ENCODE results near the gene OCRL.

GRCh38 chrX:129594781-129595180, 54.7 kb downstream of the OCRL start:
- TF ChIP-seq, protein P1, sequence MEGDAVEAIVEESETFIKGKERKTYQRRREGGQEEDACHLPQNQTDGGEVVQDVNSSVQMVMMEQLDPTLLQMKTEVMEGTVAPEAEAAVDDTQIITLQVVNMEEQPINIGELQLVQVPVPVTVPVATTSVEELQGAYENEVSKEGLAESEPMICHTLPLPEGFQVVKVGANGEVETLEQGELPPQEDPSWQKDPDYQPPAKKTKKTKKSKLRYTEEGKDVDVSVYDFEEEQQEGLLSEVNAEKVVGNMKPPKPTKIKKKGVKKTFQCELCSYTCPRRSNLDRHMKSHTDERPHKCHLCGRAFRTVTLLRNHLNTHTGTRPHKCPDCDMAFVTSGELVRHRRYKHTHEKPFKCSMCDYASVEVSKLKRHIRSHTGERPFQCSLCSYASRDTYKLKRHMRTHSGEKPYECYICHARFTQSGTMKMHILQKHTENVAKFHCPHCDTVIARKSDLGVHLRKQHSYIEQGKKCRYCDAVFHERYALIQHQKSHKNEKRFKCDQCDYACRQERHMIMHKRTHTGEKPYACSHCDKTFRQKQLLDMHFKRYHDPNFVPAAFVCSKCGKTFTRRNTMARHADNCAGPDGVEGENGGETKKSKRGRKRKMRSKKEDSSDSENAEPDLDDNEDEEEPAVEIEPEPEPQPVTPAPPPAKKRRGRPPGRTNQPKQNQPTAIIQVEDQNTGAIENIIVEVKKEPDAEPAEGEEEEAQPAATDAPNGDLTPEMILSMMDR (IDR thresholded peaks at IDR 0.05; ENCODE audit: low read depth, low read length, missing input control), result no peak
- TF ChIP-seq ZBTB33 (IDR thresholded peaks at IDR 0.05), result no peak
- TF ChIP-seq JUND (IDR thresholded peaks at IDR 0.05), result no peak
- no peak for TF ChIP-seq ATF3 (IDR thresholded peaks at IDR 0.05)
- no peak for TF ChIP-seq TAF1 (conservative IDR thresholded peaks at IDR 0.05)
- no peak for TF ChIP-seq REST (IDR thresholded peaks at IDR 0.05)
- no peak for TF ChIP-seq RAD21 (IDR thresholded peaks at IDR 0.05)
- TF ChIP-seq, protein P2, sequence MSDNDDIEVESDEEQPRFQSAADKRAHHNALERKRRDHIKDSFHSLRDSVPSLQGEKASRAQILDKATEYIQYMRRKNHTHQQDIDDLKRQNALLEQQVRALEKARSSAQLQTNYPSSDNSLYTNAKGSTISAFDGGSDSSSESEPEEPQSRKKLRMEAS (IDR thresholded peaks at IDR 0.05), result no peak
- TF ChIP-seq EGR1 (IDR thresholded peaks at IDR 0.05; ENCODE audit: low read depth in 2 of 2), result no peak
- no peak for TF ChIP-seq GABPA (IDR thresholded peaks at IDR 0.05 in 1 of 2, conservative IDR thresholded peaks at IDR 0.05 in 1 of 2)
- no peak for TF ChIP-seq YY1 (IDR thresholded peaks at IDR 0.05)
